Keratinocyte (primary cell): Measurements from ENCODE around the gene SATB2.

Experiments used
- CTCF ChIP-seq, 3 experiments: IDR thresholded peaks in 1 of 3; conservative IDR thresholded peaks in 1 of 3; optimal IDR thresholded peaks in 1 of 3; 2 replicates in 2 of 3; 3 replicates in 1 of 3; pipeline versions ENCODE3 to v1.5.1; 2011; ENCODE audit warnings: low read length in 3 of 3, mild to moderate bottlenecking in 3 of 3, moderate library complexity in 2 of 3, control low read depth in 1 of 3, inconsistent platforms in 1 of 3; ENCODE audit not compliant: insufficient read depth in 2 of 3; ENCODE audit errors: extremely low read depth in 1 of 3
- EZH2 ChIP-seq: IDR thresholded peaks from one replicate; pipeline ENCODE4 v1.6.1; 2012; ENCODE audit warnings: inconsistent platforms, mild to moderate bottlenecking, low read length, moderate library complexity

- TF ChIP-seq EZH2 (no peak), CTCF (optimal IDR thresholded peaks at IDR 0.05 in 1 of 3, IDR thresholded peaks at IDR 0.05 in 1 of 3, conservative IDR thresholded peaks at IDR 0.05 in 1 of 3; ENCODE audit: extremely low read depth in 1 of 3, insufficient read depth in 2 of 3, low read length in 3 of 3) (no peak)
Observed at GRCh38 chr2:199382091-199382490, 75.6 kb downstream of the SATB2 start.
